HL-60/S4 treated with phorbol 12-myristate 13-acetate at 8.2 ng/mL for 4 days and 3 days (cell line): ENCODE data around the gene ASZ1.

Source experiments
- in situ Hi-C: fragments of 300-500 bp; cut with MboI; formaldehyde crosslinking; loops from 2 replicates; pipeline ENCODE4 v1.15.0; 2022; ENCODE audit warnings: low sequenced_read_pairs

Gene ASZ1

GRCh38 chr7:117347480-117347879, 79.8 kb downstream of the ASZ1 start:
- in situ Hi-C loops, result no loop called here

- in situ Hi-C loops, result no loop called here
Measured at GRCh38 chr7:117346161-117346560, 81.1 kb downstream of the ASZ1 start.

DNA sequence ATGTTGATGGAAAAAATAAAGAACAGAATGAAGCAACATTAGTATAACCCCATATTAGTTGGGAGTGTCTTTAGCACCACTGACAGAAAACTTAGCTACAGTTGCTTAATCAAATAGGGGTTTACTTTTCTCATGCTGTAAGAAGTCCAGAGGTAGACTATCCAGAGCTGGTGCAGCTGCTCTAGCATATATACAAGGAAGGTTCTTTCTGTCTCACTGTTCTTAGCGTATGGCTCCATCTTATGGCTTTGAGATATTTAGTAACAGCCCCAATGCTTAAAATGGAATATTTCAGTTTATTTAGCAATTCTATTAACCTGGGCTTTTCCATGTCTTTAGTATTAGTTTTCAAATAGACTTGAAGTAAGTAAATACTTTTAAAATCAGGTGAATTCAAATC, 89.3 kb downstream of the ASZ1 start:
- in situ Hi-C loops, result no loop called here

DNA sequence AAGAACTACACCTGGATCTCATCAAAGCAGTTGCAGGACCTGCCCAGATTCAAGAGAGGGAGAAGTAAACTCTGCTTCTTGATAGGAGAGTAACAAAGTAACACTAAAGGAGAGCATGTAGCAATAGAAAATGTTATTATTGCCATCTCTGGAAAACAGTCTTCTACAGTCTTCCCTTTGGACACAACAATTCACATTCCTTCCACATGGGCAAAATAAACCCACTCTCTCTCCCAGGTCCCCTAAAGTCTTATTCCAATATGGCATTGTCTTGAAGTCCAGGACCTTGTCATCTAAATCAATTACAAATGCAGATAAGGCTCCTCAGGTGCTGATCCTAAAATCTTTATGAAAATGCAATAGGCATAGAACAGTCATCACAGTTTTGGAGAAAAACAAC, 94.1 kb downstream of the ASZ1 start:
- in situ Hi-C loops, result no loop called here

DNA sequence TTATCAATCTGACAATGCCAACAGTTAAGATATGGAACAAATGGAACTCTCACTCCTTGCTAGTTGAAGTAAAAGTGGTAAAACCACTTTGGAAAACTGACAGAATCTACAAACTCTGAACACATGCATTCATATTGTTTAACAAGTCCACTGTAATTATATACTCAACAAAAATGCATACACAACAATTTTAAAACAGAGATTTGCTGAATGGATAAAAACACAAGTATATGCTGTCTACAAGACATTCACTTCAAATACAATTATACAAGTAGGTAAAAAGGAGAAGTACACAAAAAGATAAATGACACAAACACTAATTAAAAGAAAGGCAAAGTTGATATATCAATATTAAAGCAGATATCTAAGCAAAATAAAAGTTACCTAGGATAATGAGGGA, 95.3 kb downstream of the ASZ1 start:
- in situ Hi-C loops, result no loop called here

- in situ Hi-C loops, result no loop called here
Measured at GRCh38 chr7:117325836-117326235, 101.5 kb downstream of the ASZ1 start.

DNA sequence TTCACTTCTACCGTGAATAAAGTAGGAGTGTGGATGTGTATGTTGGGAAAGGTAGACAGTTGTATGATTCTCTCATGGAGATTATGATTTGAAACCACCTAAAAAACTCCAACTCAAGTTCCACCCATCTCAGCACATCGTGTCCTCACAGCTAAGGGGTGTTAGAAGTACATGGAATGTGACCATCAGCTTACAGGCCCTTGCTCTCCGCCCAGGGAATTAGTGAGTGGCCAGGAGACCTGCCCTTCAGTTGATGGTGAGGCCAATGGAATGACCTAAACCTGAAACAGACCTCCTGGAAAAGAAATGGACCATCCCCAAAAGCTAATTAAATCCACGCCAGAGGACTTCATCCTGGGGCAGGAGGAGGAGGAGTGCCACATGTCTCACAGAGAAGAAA, 102.3 kb downstream of the ASZ1 start:
- in situ Hi-C loops, result no loop called here

DNA sequence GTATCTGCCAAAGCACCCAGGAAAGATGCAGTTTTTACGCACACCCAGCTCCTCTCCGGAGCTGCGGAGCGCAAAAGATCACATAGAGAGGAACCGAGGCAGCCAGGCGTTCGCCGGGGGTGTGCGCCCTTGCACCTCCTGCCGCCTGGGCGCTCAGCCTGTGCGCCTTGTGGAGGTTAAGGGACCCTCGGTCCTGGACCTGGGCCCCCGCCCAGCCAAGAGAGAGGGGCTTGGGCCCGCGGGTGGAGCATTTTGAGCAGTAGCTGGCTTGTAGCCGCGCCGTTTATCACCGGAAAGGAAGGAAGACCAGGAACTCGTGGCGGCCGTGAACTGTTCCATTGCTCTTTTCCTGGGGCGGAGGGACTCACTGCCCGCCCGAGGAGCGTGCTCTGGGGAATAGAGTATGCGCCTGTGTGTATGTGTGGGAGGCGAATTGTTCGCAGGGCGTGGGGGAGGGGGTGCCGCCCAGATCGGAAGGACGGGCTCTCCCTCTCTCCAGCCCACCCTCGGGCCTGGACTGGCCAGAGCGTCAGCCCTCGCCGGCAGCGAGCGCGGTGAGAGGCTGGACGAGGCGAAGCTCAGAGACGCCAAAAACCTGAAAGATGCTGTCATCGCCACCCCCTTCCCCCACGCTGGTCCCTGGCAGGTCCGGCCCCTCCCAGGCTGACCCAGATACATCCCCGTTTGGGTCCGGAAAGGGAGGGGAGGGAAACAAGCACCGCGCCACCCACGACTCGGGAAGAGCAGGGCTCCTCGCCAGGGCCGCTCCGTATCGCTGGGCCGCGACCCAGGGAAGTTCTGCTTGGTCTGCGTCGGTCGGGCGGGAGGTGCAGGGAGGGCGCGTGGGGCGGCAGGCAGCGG, 103.2 kb downstream of the ASZ1 start:
- in situ Hi-C loops, result no loop called here

- in situ Hi-C loops, result no loop called here
Measured at GRCh38 chr7:117323305-117323850, 103.9 kb downstream of the ASZ1 start.

DNA sequence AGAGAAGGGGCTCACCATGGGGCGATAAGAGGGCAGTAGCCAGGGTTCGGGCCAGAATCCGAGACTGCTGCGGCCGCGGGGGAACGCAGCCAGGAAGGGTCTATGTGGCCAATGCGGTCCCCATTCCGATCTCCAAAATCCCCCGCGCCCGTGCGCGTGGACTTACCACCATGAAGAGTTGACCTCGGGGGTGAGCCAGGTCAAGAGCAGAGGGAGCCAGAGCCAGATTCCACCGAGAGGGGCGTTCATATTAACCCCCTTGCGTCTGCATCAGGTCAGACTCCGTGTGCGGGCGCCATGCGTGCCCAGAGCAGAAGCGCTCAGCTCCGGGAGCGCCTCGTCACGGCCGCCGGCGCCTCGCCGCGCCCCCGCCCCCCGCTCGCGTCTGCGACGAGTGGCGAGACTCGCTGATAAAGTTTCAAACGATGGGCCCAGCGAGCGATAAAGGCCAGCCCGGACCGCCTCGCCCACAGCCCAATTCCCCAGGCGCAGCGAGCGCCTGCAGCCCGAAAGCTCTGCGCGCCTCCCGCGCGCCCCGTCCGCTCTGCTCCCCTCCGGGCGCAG, 104.5 kb downstream of the ASZ1 start, which contains the start of gene WNT2:
WNT2 (minus strand) TSS at position 318 of the 564 bp plus-strand sequence; CDS start at position 249, 69 bp downstream.
- in situ Hi-C loops, result no loop called here

DNA sequence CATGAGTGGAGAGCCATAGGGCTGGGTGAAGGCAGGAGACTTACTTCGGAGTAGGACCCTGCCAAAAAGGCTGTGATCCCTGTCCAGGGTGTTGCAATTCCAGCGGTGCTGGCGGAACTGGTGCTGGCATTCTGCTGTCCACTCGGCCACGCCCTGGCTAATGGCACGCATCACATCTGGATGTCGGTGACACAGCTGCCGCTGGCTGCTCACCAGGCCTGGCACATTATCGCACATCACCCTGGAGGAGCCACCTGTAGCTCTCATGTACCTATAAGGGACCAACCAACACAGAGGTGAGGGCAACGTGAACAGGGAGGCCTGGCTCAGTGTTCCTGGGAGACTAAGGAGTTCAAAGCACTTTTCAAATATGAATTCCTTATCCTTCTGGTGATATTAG, 106.8 kb downstream of the ASZ1 start:
- in situ Hi-C loops, result no loop called here

DNA sequence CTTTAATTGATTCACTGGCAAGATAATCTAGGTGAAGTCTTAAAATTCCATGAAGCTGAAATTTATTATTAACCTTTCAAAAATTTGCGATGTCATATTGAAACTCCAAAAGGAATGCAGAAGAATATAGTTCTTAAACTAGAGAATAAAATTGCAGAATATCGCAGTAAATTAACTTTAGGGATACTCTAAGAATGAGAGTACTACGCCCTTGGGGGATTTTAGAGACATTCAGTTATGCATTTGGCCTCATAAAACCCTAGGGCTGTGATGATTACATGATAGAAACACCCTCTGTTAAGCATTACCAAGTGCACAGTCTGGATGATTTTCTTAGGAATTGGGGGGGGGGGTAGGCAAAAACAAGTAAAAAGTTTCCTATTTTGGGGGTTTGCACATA, 108.1 kb downstream of the ASZ1 start:
- in situ Hi-C loops, result no loop called here

DNA sequence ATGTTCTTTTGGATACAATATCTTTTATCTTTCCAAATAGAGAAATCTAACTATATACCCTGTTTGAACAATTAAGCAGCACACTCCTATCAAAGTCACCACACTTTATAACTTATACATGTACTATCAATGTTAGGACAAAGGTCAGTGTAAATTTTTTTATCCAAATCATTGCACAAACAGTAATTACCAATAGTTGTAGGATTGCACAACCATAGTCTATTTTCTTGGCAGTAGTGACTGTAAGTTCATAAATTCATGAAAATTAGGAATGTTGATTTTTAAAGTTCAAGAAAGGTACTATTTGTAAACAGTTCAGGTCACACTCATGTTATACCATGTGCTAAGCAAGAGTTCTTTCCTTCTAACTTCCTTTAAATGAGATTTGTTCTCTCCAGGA, 113.7 kb downstream of the ASZ1 start:
- in situ Hi-C loops, result no loop called here
